ENCODE results near the gene CLSTN2. TPM values are rescaled to one million over a fixed set of nuclear protein-coding genes. Genes with fewer than 3 reads are reported as not detected.

The CLSTN2 gene
- total RNA-seq, 1 experiment from 2014 or later, result 0.68 TPM

DNA sequence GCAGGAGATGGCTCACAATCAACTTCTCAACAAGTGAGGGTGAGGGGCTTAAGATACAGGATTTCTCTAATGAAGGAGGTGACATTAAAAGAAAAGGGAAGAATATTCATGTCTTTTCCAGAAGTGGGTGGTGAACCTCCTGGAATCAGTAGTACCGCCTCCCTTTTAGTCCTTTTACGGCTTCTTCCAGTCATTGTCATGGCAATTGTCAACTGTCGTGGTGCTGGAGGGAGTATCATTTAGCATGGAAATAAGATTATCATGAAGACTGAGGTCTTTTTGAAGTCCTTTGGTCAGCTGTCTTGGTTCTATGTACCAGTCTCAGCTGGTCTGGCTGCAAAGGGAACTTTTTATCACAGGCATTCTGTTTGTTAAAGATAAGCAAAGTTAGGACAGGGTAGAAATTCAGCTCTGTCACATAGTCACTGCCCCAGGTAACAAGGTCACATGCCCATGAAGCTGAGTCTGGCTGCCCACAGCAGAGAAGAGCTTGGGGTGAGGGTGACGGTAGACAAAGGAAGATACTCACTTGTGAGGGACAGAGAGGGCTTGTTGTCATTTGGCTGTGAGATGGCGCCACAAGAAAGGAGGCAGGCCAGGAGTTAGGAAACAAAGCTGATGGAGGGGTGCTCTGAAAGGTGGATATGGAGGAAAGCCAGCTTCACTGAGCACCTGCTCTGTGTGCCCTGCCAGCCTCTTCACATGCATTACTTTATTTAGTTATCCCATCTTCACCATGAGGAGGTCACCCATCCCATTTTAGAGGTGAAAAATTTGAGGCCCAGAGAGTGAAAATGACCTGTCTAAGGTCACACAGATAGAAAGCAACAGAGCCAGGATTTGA, 514.6 kb downstream of the CLSTN2 start:
- Mint-ChIP-seq H3K27ac (no peak overlapping the region), H3K27me3 (ENCODE audit: low read depth) (peaks cover 3% of the 10 kb centered on the region; the same call in 1 of the 2 replicates), H3K36me3 (ENCODE audit: insufficient read depth in 1 of 3, low read depth in 3 of 3) (no peaks in the 10 kb centered on the region), H3K4me3 (no peak overlapping the region), H3K9me3 (no peaks in the 10 kb centered on the region), H3K4me1 (peaks cover 17 to 19% of the 10 kb centered on the region in 2 experiments)
- no peak for TF ChIP-seq CTCF (conservative IDR thresholded peaks at IDR 0.05)
- Histone ChIP-seq H3K23ac (ENCODE audit: insufficient read length, low read depth, low read length) (no peak overlapping the region), H4K91ac (ENCODE audit: insufficient read length, low read depth, low read length) (no peak overlapping the region), H3K4me1 (ENCODE audit: insufficient read depth, low read length) (no peaks in the 10 kb centered on the region), H2AFZ (ENCODE audit: low read length) (no peak overlapping the region), H2BK120ac (ENCODE audit: low read depth, low read length, poor library complexity, severe bottlenecking) (no peak overlapping the region), H3K56ac (ENCODE audit: insufficient read length, low read depth, low read length) (no peak overlapping the region), H3T11ph (ENCODE audit: low read length) (no peak overlapping the region), H3K79me2 (ENCODE audit: insufficient read depth, low read length) (no peaks in the 10 kb centered on the region), H3K4me2 (ENCODE audit: insufficient read depth, insufficient read length, low read length) (no peak overlapping the region), H2BK5ac (ENCODE audit: insufficient read length, low read length) (no peak overlapping the region), H3K4ac (ENCODE audit: low read depth, low read length) (no peak overlapping the region), H3K14ac (ENCODE audit: insufficient read depth, low read length) (no peak overlapping the region), H2BK12ac (ENCODE audit: insufficient read length, low read depth, low read length) (no peak overlapping the region), H2AK5ac (ENCODE audit: insufficient read length, low read length) (no peak overlapping the region), H3K27ac (ENCODE audit: insufficient read length, low read depth, low read length) (no peak overlapping the region), H3K18ac (ENCODE audit: insufficient read length, low read depth, low read length) (no peak overlapping the region), H3K23me2 (ENCODE audit: insufficient read length, low read depth, low read length, poor library complexity, severe bottlenecking) (no peaks in the 10 kb centered on the region), H3K9ac (ENCODE audit: extremely low read depth, insufficient read length, low read length) (no peak overlapping the region), H4K8ac (replicated peaks; ENCODE audit: insufficient read length, low read depth, low read length) (no peak overlapping the region), H4K20me1 (ENCODE audit: control insufficient read depth, insufficient read depth, insufficient read length) (no peaks in the 10 kb centered on the region), H2BK15ac (ENCODE audit: low read depth, low read length) (no peak overlapping the region), H3K27me3 (ENCODE audit: insufficient read depth, low read length) (no peaks in the 10 kb centered on the region), H3K9me3 (ENCODE audit: control insufficient read depth, low read depth, low read length) (no peaks in the 10 kb centered on the region), H4K5ac (ENCODE audit: insufficient read length, low read depth, low read length) (no peak overlapping the region), H2BK20ac (ENCODE audit: low read depth, low read length, poor library complexity, severe bottlenecking) (no peak overlapping the region), H3K79me1 (ENCODE audit: insufficient read depth, low read depth, low read length, poor library complexity, severe bottlenecking) (no peaks in the 10 kb centered on the region)
- DNase-seq, result no peak
- no CpG with 5 or more reads among the region's 5 CpGs for WGBS (ENCODE audit: extremely low coverage, insufficient read length, low lambda C conversion rate)

All from H9 (cell line).